IMR-90 (cell line): ENCODE measurements around the gene GGPS1. TPM values are rescaled to one million over a fixed set of nuclear protein-coding genes. Genes with fewer than 3 reads are reported as not detected.
"Not testable (repeated sequence)": the region's sequence is repeated elsewhere in the genome, so short reads cannot be mapped to it uniquely, and the experiment has no call there.

Experiments
- ATAC-seq: fragments of 200-7000 bp; cut with Tn5 transposase; 2 replicates; pipeline ENCODE4 v1.9.1; 2020; ENCODE audit warnings: low read depth, mild to moderate bottlenecking, moderate library complexity
- BruUV-seq: library from RNA; stranded (reverse); fragments of 400-500 nt; replicated peaks from 2 replicates; lab custom pipeline; 2021; lab: Mats Ljungman, UMichigan
- CTCF ChIA-PET: fragments of 300-600 bp; formaldehyde crosslinking; extraction: SDS; loops from one replicate; lab custom pipeline; 2021; ENCODE audit warnings: antibody characterized with exemption; lab: Yijun Ruan, JAX
- POLR2A ChIA-PET: fragments of 300-600 bp; sonication (Branson Sonifier 250); formaldehyde crosslinking; loops from one replicate; lab custom pipeline; 2022; ENCODE audit warnings: antibody characterized with exemption; ENCODE audit not compliant: unreplicated experiment; lab: Charles Lee
- DNase-seq: peaks from one replicate; pipeline ENCODE4 v3.0.0; 2013
- H2AFZ ChIP-seq: replicated peaks from 2 replicates; pipeline ENCODE3; 2013; ENCODE audit warnings: low read length, mild to moderate bottlenecking; ENCODE audit not compliant: poor library complexity
- H2AK5ac ChIP-seq: 2 replicates; pipeline ENCODE4 v1.6.1; 2013; ENCODE audit warnings: low read depth, low read length, inconsistent platforms
- H2AK9ac ChIP-seq: replicated peaks from 2 replicates; pipeline ENCODE3; 2013; ENCODE audit warnings: mild to moderate bottlenecking, low read depth, low read length, moderate library complexity; ENCODE audit not compliant: poor library complexity
- H2BK120ac ChIP-seq: 2 replicates; pipeline ENCODE4 v1.6.1; 2013; ENCODE audit warnings: low read depth, low read length, inconsistent platforms
- H2BK15ac ChIP-seq: 3 replicates; pipeline ENCODE4 v1.6.1; 2013; ENCODE audit warnings: low read depth, low read length, inconsistent platforms
- H2BK20ac ChIP-seq: 2 replicates; pipeline ENCODE4 v1.6.1; 2013; ENCODE audit warnings: low read depth, mild to moderate bottlenecking, inconsistent platforms, low read length, moderate library complexity
- H2BK5ac ChIP-seq: 2 replicates; pipeline ENCODE4 v1.6.1; 2013; ENCODE audit warnings: mild to moderate bottlenecking, low read depth, low read length, inconsistent platforms; ENCODE audit not compliant: poor library complexity, severe bottlenecking
- H3K14ac ChIP-seq: replicated peaks from 2 replicates; pipeline ENCODE4 v1.6.1; 2013; ENCODE audit warnings: low read depth, low read length, inconsistent platforms
- H3K18ac ChIP-seq: 2 replicates; pipeline ENCODE4 v1.6.1; 2013; ENCODE audit warnings: low read depth, low read length, control low read depth
- H3K23ac ChIP-seq: 2 replicates; pipeline ENCODE4 v1.6.1; 2013; ENCODE audit warnings: low read depth, low read length, inconsistent platforms
- H3K27ac ChIP-seq: 2 replicates; pipeline ENCODE4 v1.5.1; 2013; ENCODE audit warnings: mild to moderate bottlenecking, control low read depth, low read length; ENCODE audit not compliant: insufficient read depth
- H3K27me3 ChIP-seq: 2 replicates; pipeline ENCODE4 v1.6.1; 2013; ENCODE audit warnings: low read length; ENCODE audit not compliant: control insufficient read depth, insufficient read depth
- H3K36me3 ChIP-seq: 2 replicates; pipeline ENCODE4 v1.6.1; 2013; ENCODE audit warnings: low read length, mixed read lengths; ENCODE audit not compliant: control insufficient read depth, insufficient read depth
- H3K4ac ChIP-seq: 2 replicates; pipeline ENCODE4 v1.6.1; 2013; ENCODE audit warnings: low read depth, low read length, inconsistent platforms
- H3K4me1 ChIP-seq: 2 replicates; pipeline ENCODE4 v1.6.1; 2013; ENCODE audit warnings: low read length, mixed read lengths; ENCODE audit not compliant: control insufficient read depth, insufficient read depth
- H3K4me2 ChIP-seq: 2 replicates; pipeline ENCODE4 v1.6.1; 2013; ENCODE audit warnings: low read depth, mild to moderate bottlenecking, control low read depth, low read length, moderate library complexity
- H3K4me3 ChIP-seq: 2 replicates; pipeline ENCODE4 v1.5.1; 2013; ENCODE audit warnings: low read depth, mild to moderate bottlenecking, control low read depth, low read length, moderate library complexity; ENCODE audit not compliant: insufficient read depth
- H3K56ac ChIP-seq: 2 replicates; pipeline ENCODE4 v1.6.1; 2013; ENCODE audit warnings: low read length, inconsistent platforms; ENCODE audit not compliant: insufficient read depth; ENCODE audit errors: extremely low read depth
- H3K79me1 ChIP-seq, 2 experiments: 2 replicates each; pipeline ENCODE4 v1.6.1; 2013; ENCODE audit warnings: low read length in 2 of 2, inconsistent platforms in 1 of 2, low read depth in 1 of 2
- H3K9ac ChIP-seq: 2 replicates; pipeline ENCODE4 v1.6.1; 2013; ENCODE audit warnings: low read depth, low read length, control low read depth
- H3K9me1 ChIP-seq: 2 replicates; pipeline ENCODE4 v1.6.1; 2013; ENCODE audit warnings: low read length, inconsistent platforms; ENCODE audit not compliant: insufficient read depth
- H3K9me3 ChIP-seq: 2 replicates; pipeline ENCODE4 v1.6.1; 2013; ENCODE audit warnings: low read length; ENCODE audit not compliant: control insufficient read depth, insufficient read depth
- H4K20me1 ChIP-seq: 2 replicates; pipeline ENCODE4 v1.6.1; 2013; ENCODE audit warnings: low read length, inconsistent platforms; ENCODE audit not compliant: insufficient read depth
- H4K5ac ChIP-seq: 2 replicates; pipeline ENCODE4 v1.6.1; 2013; ENCODE audit warnings: mild to moderate bottlenecking, low read depth, low read length, control low read depth
- H4K8ac ChIP-seq, 2 experiments: 2 replicates each; pipeline ENCODE4 v1.6.1; 2013; ENCODE audit warnings: low read depth in 2 of 2, low read length in 2 of 2, control low read depth in 1 of 2, inconsistent platforms in 1 of 2
- H4K91ac ChIP-seq: 2 replicates; pipeline ENCODE4 v1.6.1; 2013; ENCODE audit warnings: low read depth, low read length, inconsistent platforms; ENCODE audit not compliant: insufficient read depth
- MAFK ChIP-seq: IDR thresholded peaks from 2 replicates; pipeline ENCODE4 v1.6.1; 2012; ENCODE audit warnings: low read depth, low read length, improper control_type of control experiment
- RCOR1 ChIP-seq: IDR thresholded peaks from 2 replicates; pipeline ENCODE4 v1.6.1; 2012; ENCODE audit warnings: mild to moderate bottlenecking, low read length, improper control_type of control experiment; ENCODE audit not compliant: insufficient replicate concordance
- WGBS, 2 experiments: methylation state at CpG; one replicate each; pipeline versions ENCODE4 v1.1.5 to v1.1.7; 2013; ENCODE audit warnings: missing lambda C conversion rate in 2 of 2; ENCODE audit not compliant: insufficient read length in 1 of 2; ENCODE audit errors: extremely low coverage in 2 of 2; 5-methylcytosine and 5-hydroxymethylcytosine counted together
- dilution Hi-C: fragments of 300-500 bp; cut with HindIII; formaldehyde crosslinking; loops from one replicate; pipeline ENCODE4 v1.14.3; 2018; ENCODE audit warnings: low sequenced_read_pairs; ENCODE audit not compliant: unreplicated experiment
- in situ Hi-C: fragments of 300-500 bp; cut with MboI; formaldehyde crosslinking; loops from 3 replicates; pipeline ENCODE4 v1.14.3; 2019; ENCODE audit warnings: low sequenced_read_pairs, inconsistent platforms, mixed read lengths
- intact Hi-C: fragments of 100-400 bp; cut with micrococcal nuclease; formaldehyde crosslinking; loops from 2 replicates; pipeline ENCODE4 v1.10.0; 2022
- polyA plus RNA-seq, 3 experiments: library from polyadenylated mRNA; depleted of rRNA; stranded (reverse); fragments of >200 nt; gene quantifications; 2 replicates each; pipeline ENCODE4 v1.2.3, GENCODE V29; 2012; ENCODE audit warnings: low replicate concordance in 1 of 3
- total RNA-seq: library from RNA; depleted of rRNA; stranded (reverse); fragments of >200 nt; gene quantifications from 2 replicates; pipeline ENCODE4 v1.2.3, GENCODE V29; 2012

The GGPS1 gene
- total and polyA plus RNA-seq, 2 of the 4 experiments (the other 2 are of a cell fraction), result 16.4 to 21.5 TPM

GRCh38 chr1:235307158-235308124, 20.9 kb upstream of the GGPS1 start (continued):
- TF ChIP-seq MAFK, result no peak
- no peak for TF ChIP-seq RCOR1

DNA sequence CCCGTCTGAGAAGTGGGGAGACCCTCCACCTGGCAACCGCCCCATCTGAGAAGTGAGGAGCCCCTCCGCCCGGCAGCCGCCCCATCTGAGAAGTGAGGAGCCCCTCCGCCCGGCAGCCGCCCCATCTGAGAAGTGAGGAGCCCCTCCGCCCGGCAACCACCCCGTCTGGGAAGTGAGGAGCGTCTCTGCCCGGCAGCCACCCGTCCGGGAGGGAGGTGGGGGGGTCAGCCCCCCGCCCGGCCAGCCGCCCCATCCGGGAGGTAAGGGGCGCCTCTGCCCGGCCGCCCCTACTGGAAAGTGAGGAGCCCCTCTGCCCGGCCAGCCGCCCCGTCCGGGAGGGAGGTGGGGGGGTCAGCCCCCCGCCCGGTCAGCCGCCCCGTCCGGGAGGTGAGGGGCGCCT, 19.2 kb upstream of the GGPS1 start:
- H3K18ac ChIP-seq, H3K9me3 ChIP-seq, POLR2A ChIA-PET, H3K9me1 ChIP-seq, H2AFZ ChIP-seq, DNase-seq, H3K27me3 ChIP-seq, dilution Hi-C loops, H4K5ac ChIP-seq, H2BK15ac ChIP-seq, H2BK20ac ChIP-seq, H3K4me2 ChIP-seq, BruUV-seq, in situ Hi-C loops, ATAC-seq, H3K36me3 ChIP-seq, H2BK120ac ChIP-seq, CTCF ChIA-PET, H4K8ac ChIP-seq, H3K4ac ChIP-seq, H3K9ac ChIP-seq, H3K56ac ChIP-seq, H3K14ac ChIP-seq, H2AK5ac ChIP-seq, H2AK9ac ChIP-seq, H4K91ac ChIP-seq, H3K4me3 ChIP-seq, H3K23ac ChIP-seq, H3K27ac ChIP-seq, intact Hi-C loops, H2BK5ac ChIP-seq: not testable (repeated sequence)
- peaks cover 79% of the 10 kb centered on the region for H4K20me1 ChIP-seq
- H3K4me1 ChIP-seq, result peaks cover 16% of the 10 kb centered on the region
- no CpG with 5 or more reads among the region's 32 CpGs for WGBS, 2 experiments
- peaks cover 6 to 60% of the 10 kb centered on the region in 2 experiments; a peak in 3 of 4 replicates for H3K79me1 ChIP-seq
